Suprapubic skin (tissue), 4 donors: ENCODE data around the gene PDS5B.

Experiments
- CTCF ChIP-seq, 2 donors: fragments of 200-600 bp in 1 of 2; fragments of 450-650 bp in 1 of 2; sonication (generic) in 1 of 2; IDR thresholded peaks; one replicate each; pipeline ENCODE4 v1.5.1; 2016 to 2019; ENCODE audit warnings: antibody characterized with exemption in 2 of 2, mild to moderate bottlenecking in 1 of 2, moderate library complexity in 1 of 2
- POLR2A ChIP-seq, 2 donors: fragments of 450-650 bp; IDR thresholded peaks; one replicate each; pipeline ENCODE4 v1.6.1; 2017; ENCODE audit warnings: antibody characterized with exemption in 2 of 2, mild to moderate bottlenecking in 2 of 2, moderate library complexity in 2 of 2
- POLR2AphosphoS5 ChIP-seq, 3 donors: sonication (generic); formaldehyde crosslinking; IDR thresholded peaks; one replicate each; pipeline ENCODE4 v1.6.1; 2017; ENCODE audit warnings: antibody characterized with exemption in 3 of 3

DNA sequence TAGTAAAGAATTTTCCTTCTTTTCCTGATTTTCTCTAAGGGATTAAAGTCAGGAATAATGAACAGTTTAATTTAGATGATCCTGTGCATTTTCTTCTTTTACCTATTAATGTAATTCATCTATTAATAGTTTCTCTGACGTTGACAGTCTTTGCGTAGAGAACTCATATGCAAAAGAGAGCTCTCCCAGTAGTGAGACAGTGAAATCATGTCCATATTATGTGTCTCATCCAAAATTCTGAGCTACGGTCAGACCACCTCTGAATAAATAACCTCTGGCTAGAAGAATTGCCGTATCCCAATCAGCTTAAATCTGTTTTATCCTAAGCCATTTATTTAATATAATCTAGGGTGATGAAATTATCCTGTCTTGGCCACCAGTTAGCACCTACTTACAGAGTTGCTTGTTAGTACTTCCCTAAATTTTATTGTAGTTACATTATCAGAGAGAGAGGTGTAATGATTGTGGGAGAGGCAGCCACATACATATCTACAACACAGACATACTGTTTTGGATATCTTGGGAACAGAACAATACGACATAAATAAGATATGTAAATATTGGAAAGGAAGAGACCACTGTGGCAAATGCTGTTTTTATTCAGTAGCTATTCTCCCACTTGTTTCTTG, 30.7 kb downstream of the PDS5B start:
- no peak for TF ChIP-seq CTCF (IDR thresholded peaks at IDR 0.05)
- no peak for TF ChIP-seq POLR2A (IDR thresholded peaks at IDR 0.05)
- TF ChIP-seq POLR2AphosphoS5 (IDR thresholded peaks at IDR 0.05) = no peak
